Measurements from ENCODE around the gene PDK2. TPM values are rescaled to one million over a fixed set of nuclear protein-coding genes. Genes with fewer than 3 reads are reported as not detected.

PDK2 gene
- polyA plus RNA-seq (ENCODE audit: insufficient read length): 131 TPM
- long read RNA-seq, donor 1, transcript PDK2-203 (11 exons, 3,440 nt): major isoform, 28 of 77 reads
- long read RNA-seq, donor 1, transcript PDK2-206 (4 exons, 865 nt): minor isoform, 22 of 77 reads
- long read RNA-seq, donor 1, partial matches to known transcripts: 19 of 77 reads
- long read RNA-seq, donor 1, other reads (novel, unspliced or antisense): 0 of 77 reads
- long read RNA-seq, donor 2, transcript PDK2-203 (11 exons, 3,440 nt): major isoform, 17 of 51 reads
- long read RNA-seq, donor 2, transcript PDK2-206 (4 exons, 865 nt): minor isoform, 11 of 51 reads
- long read RNA-seq, donor 2, partial matches to known transcripts: 22 of 51 reads
- long read RNA-seq, donor 2, other reads (novel, unspliced or antisense): 0 of 51 reads
- long read RNA-seq, donor 3, transcript PDK2-206 (4 exons, 865 nt): minor isoform, 18 of 51 reads
- long read RNA-seq, donor 3, transcript PDK2-203 (11 exons, 3,440 nt): major isoform, 19 of 51 reads
- long read RNA-seq, donor 3, partial matches to known transcripts: 10 of 51 reads
- long read RNA-seq, donor 3, other reads (novel, unspliced or antisense): 0 of 51 reads
- long read RNA-seq, donor 4, partial matches to known transcripts: 21 of 25 reads
- long read RNA-seq, donor 4, other reads (novel, unspliced or antisense): 0 of 25 reads
- long read RNA-seq, donor 5, transcript PDK2-206 (4 exons, 865 nt): minor isoform, 19 of 57 reads
- long read RNA-seq, donor 5, transcript PDK2-203 (11 exons, 3,440 nt): major isoform, 31 of 57 reads
- long read RNA-seq, donor 5, partial matches to known transcripts: 5 of 57 reads
- long read RNA-seq, donor 5, other reads (novel, unspliced or antisense): 0 of 57 reads
- long read RNA-seq, donor 6, transcript PDK2-206 (4 exons, 865 nt): minor isoform, 14 of 55 reads
- long read RNA-seq, donor 6, transcript PDK2-203 (11 exons, 3,440 nt): major isoform, 19 of 55 reads
- long read RNA-seq, donor 6, partial matches to known transcripts: 21 of 55 reads
- long read RNA-seq, donor 6, other reads (novel, unspliced or antisense): 0 of 55 reads
- long read RNA-seq, donor 7, transcript PDK2-206 (4 exons, 865 nt): minor isoform, 8 of 131 reads
- long read RNA-seq, donor 7, transcript PDK2-203 (11 exons, 3,440 nt): major isoform, 46 of 131 reads
- long read RNA-seq, donor 7, partial matches to known transcripts: 74 of 131 reads
- long read RNA-seq, donor 7, other reads (novel, unspliced or antisense): 0 of 131 reads
- long read RNA-seq, donor 8, transcript PDK2-206 (4 exons, 865 nt): minor isoform, 5 of 19 reads
- long read RNA-seq, donor 8, transcript PDK2-203 (11 exons, 3,440 nt): major isoform, 14 of 19 reads
- long read RNA-seq, donor 8, partial matches to known transcripts: 0 of 19 reads
- long read RNA-seq, donor 8, other reads (novel, unspliced or antisense): 0 of 19 reads

- peak; percentile 96 for DNase-seq
Measured at GRCh38 chr17:50094753-50095619, at the start of gene PDK2. PDK2 (plus strand) TSS chr17:50095351; CDS start chr17:50095436, 85 bp downstream.

- no peak for DNase-seq
Measured at GRCh38 chr17:50046179-50046578, 49.0 kb upstream of the PDK2 start.

GRCh38 chr17:50046667-50047066 is 48.5 kb upstream of the PDK2 start:
- DNase-seq: no peak

GRCh38 chr17:50047083-50047482 is 48.1 kb upstream of the PDK2 start:
- DNase-seq: no peak

DNA sequence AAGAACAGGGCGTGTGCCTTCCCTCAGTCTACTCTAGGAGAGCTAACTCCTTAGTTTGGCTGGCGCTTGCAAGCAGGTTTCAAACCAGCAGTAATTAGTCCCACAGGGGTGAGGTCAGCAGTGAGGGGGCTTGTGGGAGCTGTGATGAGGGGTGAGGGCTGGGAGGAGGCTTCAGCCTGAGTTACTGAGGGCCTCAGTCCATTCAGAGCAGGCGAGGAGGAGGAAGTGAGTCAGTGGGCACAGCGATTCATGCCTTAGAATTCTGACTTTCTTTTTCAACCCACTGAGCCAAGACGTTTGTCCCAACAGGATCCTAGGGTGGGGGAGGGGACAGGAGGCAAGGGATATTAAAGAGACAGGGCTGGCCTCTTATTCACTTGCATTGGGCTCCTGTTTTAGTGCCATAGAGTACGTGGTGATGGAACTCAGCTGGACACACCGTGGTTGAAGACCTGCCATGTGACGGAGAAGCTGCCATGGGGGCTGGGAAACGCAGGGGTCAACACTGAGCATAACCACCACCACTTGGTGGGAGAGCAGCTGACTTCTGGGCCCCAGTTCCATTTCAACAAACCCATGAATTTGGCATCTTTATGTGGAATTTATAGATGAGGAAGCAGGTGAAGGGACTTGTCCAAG is 47.5 kb upstream of the PDK2 start:
- no peak for DNase-seq

GRCh38 chr17:50048146-50048720 is 46.9 kb upstream of the PDK2 start:
- DNase-seq: no peak

- DNase-seq: no peak
Measured at GRCh38 chr17:50048988-50049387, 46.2 kb upstream of the PDK2 start.

- no peak for DNase-seq
Measured at GRCh38 chr17:50049636-50050035, 45.5 kb upstream of the PDK2 start.

DNA sequence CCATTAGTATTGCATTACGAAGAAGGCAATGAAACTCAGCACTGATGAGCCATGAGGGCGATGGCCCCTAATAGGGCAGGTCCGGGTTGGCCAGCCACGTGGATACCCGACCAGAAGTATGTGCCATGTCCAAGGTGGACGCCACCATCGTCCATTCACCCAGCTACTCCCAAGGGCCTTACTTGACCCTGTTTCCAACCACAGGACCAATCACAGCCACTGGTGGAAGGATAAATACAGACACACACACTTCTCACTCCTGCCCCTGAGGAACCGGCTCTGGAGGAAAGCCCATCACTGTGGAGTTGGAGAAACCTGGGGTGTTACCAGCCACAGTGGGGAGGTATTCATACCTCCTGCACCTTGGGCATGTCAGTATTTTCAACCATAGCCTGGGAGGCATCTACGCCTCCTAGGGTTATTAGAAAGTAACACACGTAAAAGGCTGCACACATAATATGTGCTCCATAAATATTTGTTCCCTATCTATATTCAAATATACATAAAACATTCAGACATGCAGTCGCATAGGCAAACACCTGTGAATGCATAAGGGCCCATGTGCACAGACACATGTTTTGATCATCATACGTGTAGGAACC is 44.6 kb upstream of the PDK2 start:
- DNase-seq: no peak

DNA sequence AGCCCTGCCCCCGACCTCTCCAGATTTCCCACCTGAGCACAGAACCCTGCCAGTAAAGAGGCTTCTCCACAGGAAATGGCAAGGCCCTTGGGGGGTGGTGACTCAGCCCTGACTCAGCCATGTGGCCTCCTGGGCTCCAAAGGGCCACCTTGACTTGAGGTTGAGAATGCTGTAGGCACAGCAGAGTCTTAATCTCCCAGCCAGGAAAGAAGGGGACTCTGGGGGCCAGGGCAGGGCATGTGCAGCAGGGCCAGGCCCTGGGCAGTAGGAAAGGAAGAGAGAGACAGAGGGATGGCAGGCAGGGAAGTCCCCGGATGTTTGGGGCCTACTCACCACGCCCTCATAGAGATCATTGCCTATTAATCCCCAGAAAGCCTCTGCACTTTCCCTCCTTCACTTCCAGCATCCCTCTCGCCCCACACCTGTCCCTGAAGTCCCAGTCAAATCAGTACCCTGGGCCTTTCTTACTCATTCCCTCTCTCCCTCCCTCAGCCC is 44.0 kb upstream of the PDK2 start:
- DNase-seq: no peak

DNA sequence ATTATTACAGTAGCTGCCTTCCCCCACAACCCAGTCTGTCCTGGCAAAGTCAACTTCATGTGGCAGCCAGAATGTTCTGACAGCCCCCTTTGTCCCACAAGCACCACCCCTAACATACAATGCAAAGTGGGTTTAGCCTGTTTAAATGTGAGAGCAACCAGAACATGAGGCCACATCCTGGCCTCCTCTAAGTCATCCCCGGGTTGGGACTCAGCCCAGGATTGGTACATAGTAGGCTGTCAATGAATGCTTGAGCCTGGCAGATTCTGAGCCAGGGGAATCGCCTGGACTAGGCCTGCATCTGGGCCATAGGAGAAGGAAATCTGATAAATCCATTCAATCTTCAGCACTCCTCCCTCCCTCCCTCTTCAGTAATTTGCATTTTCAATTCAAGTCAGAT is 43.5 kb upstream of the PDK2 start:
- no peak for DNase-seq

GRCh38 chr17:50052241-50052796 is 42.8 kb upstream of the PDK2 start:
- DNase-seq: no peak

- DNase-seq: peak; percentile 86
Measured at GRCh38 chr17:50052822-50053653, 42.1 kb upstream of the PDK2 start.

- peak; percentile 45 for DNase-seq
Measured at GRCh38 chr17:50053654-50053960, 41.5 kb upstream of the PDK2 start.

DNA sequence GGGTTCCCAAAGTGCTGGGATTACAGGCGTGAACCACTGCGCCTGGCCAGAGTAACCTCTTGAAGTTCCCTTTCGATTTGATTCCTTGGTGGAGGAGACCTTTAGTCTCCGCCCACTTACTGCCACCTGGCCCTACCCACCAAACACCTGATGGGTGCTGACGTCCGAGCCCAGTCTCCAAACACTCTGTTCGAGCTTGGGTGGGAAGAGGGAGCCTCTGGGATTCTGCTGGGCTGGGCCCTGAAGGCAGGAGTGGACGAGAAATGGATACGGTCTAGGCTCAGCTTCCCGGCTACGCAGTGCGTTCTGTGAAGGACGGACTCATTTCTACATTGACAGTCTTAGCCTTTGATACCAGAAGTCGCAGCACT is 40.1 kb upstream of the PDK2 start:
- DNase-seq: peak; percentile 42

- peak; percentile 76 for DNase-seq
Measured at GRCh38 chr17:50055426-50056216, 39.5 kb upstream of the PDK2 start, which contains the start of gene ITGA3. ITGA3 (plus strand) TSS chr17:50056110; CDS start chr17:50056440, 330 bp downstream.

- DNase-seq: peak; percentile 65
Measured at GRCh38 chr17:50056217-50056960, 38.8 kb upstream of the PDK2 start.
